ENCODE measurements around the gene UST.
"Not testable (repeated sequence)": the region's sequence is repeated elsewhere in the genome, so short reads cannot be mapped to it uniquely, and the experiment has no call there.

Gene UST

DNA sequence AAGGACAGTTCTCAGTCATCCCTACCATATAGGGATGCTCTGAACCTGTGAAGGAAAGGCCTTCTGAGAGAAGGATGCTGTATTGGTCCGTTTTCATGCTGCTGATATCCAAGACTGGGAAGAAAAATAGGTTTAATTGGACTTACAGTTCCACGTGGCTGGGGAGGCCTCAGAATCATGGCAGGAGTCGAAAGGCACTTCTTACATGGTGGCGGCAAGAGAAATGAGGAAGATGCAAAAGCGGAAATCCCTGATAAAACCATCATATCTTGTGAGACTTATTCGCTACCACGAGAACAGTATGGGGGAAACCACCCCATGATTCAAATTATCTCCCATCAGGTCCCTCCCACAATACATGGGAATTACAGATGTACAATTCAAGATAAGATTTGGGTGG lies 209.3 kb downstream of the UST start:
- DNase-seq, result not testable (repeated sequence)

DNA sequence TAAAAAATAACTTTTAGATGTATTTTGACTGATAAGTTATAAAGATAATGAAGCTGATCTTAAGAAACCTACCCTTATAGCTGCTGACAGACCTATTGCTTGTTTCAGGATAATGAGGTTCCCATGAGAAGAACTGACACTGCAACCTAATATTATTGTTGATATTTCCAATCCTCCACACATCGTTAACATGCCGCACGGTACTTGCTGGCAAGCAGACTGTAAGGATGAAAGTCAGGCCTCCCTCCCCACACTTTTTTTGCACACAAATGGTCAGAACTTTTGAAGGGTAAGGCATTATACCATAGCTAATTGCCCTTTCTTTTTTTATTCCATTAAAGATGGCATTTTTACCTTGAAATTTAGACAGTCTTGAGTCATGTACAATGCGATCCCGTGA lies 210.9 kb downstream of the UST start:
- no peak for DNase-seq

DNA sequence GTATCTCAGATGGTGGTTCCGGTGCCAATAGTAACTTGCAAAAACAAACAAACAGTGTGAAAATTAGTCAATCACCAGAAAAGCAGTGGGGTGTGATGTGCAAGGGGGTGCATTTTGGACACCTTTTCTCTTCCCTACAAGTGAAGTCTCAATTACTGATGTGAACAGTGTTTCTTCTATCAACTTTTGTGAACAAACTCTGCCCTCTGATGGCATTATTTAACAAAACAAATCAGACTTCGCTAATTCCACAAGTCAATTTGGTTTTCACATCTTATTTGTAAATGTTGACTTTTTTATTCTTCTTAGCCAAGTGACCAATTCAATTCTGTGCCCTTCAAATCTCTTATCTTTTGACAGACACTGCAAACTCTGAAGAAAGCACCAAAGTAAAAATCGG lies 212.2 kb downstream of the UST start:
- no peak for DNase-seq

DNA sequence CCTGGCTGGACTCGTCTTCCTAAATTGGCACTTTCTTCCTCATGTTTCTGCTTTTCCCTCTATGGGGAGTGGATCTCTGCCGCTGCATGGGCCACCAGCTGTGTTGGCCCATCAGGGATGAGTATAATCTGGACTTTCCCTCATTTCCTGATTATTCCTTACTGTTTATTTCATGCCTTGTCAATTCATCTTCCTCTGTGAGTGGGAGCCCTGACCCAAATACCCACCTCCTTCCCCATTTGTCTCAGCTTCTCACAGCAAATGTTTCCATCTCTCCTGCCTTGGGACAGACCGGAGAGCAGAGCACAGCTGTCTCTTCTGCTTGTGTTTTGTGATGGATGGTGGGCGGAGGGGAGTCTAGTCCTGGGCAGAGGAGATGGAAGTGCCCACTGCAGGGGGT lies 212.7 kb downstream of the UST start:
- DNase-seq, result no peak

DNA sequence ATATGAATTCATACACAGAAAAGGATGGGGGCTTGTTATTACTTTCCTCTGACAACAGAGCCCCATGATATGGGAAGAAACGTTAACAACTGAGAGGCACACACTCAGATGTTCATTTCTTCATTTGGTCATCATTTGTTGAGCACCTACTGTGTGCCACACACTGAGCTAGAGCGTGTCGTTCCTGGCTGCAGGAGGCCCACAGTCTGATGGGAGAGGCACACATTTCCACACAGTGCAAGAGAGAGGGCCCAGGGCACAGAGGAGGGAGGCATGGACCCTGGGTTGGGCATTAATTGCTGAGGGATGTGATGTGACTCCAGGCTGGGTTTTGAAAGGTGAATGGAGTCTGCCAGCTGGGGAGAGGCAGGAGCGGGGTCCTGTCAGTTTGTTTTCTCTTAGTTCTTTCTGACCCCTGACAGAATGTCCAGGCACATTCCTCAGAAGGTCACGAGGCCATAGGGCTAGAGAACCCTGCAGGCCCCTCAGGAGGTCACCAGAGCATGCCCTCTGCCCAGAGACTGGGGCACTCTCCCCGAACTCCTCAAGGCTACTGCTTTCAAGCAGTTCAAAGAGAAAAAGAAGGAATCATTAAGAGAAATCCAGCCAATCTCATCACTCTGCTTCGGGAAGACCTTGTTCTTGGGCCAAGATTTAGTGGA lies 216.2 kb downstream of the UST start:
- DNase-seq, result no peak

DNA sequence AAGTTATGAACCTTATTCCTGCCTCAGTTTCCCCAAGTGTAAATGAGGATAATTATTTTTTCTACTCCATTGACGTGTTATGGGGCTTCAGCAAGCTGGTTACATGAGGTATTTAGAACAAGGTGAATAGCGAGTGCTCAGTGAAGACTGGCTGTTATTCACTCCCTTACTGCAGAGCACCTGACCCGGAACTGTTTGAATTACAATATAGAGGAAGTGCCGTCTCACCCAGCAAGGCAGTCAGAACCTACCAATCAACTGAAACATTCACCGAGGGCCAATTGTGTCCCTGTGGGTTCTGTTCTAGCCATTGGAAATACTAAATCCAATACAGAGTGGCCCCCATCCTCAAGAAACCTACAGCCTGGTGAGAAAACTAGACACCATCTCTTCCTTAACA lies 216.9 kb downstream of the UST start:
- no peak for DNase-seq

DNA sequence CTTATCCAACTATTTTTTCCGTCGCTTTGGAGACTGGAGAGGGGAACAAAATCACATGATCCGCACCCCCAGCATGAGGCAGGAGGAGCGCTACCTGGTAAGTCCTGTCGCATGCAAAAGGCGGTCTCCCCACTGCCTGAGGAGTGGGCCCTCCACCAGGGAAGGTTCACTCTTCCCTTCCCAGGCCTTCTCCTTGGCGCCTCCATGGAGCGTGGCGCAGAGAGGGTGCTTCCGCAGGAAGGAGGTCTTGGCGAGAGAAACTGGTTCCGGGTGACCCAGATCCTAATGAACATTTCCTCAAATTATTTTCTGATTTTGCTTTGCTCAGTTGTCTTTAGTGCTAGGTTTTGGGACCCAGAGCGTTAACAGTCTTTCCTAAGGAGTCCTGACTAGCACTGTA lies 217.6 kb downstream of the UST start:
- DNase-seq, result no peak

DNA sequence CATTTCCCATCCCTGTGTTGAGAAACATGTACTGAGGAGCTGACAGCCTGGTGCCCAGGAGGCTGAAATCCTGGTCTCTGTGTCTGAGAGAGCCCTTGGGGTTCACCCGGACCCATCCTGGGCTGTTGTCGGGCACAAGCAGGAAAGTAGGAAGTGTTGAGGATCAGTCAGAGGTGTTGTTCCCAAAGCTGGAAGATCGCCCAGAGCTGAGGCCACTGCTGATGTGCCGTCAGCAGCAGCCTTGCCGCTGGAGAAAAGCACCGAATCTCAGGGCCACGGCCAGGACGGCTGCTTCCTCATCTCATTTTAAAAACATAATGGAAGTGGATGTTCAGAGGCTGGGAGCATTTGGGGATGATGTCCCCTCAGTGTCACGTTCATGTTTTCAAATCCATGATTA lies 218.5 kb downstream of the UST start:
- DNase-seq, result no peak

DNA sequence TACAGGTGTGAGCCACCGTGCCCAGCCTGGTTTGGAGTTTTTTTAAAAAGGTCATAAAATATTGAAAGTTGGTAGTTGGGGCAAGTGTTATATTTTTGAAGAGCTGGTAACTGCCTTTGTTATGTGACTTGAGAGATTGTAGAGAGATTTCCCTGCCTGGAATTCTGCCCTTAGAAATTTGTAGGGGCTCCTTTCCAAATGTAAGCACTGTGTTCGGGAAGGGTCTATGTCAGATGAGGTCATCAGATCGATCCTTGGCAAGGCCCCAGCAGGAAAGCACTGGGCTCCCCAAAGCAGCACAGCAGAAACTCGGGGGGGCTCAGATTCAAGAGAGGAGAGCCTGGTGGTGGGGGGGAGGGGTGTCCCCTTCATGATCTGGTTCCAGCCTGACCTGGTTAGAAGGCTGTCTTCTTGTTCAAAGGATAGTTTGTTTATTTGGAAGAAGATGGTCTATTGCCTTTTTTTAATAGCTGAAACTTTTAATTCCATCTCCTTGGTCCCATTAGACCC lies 220.2 kb downstream of the UST start:
- no peak for DNase-seq

DNA sequence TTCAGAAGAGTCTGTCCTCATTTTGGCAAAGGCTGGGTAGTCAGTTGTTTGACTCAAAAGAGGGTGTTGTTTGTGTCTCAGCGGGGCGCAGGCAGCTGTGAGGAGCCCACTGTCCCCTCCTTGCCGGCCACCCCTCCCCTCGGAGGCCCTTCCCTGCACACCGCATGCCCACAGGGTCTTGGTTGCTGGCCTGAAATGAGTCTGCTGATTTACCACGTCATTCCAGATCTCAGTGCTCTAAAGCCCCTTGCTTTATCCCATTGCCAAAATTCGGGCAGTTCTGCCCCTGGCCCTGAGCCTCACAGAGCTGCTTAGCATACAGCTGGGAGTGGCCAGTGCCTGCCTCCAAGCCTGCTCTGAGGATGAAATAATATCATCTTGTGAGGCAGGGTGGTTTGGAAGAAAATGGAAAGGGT lies 220.7 kb downstream of the UST start:
- no peak for DNase-seq

DNA sequence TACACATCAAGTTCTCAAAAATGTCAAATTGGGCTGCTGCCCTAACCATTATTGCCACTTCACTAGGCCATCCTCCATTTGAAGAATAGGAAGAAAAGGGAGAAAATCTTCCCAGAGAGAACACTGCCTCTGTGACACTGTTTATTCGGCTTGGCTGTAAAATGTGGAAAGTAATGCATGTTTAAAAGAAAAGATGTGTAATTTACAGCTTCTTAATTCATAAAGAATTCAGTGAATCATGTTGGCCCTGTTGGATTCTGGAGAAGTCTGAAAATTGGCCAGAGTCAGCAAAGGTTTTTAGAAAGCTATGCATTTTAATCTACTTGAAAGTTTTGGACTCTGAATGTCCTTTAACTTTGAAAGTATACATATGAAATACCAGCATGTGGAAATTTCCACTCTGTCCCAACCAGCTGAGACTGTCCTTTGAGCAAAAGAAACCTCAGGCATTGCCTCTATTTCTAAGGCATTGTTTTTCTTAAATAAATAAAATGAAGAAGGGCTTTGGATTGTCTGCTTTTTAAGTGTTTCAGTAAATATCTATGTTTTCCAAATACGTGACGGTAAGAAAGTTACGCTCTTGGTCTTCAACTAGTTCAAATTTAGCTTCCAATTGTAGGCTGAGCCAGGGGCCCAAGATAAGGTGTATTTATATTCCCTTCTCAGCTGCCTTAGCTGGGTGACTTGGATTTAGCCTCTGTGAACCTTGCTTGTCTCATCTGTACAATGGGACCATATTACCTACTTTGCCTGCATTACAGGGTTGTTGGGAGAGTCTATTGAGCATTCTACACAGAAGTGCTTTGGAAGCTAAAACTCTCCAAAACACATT lies 222.2 kb downstream of the UST start:
- no peak for DNase-seq

DNA sequence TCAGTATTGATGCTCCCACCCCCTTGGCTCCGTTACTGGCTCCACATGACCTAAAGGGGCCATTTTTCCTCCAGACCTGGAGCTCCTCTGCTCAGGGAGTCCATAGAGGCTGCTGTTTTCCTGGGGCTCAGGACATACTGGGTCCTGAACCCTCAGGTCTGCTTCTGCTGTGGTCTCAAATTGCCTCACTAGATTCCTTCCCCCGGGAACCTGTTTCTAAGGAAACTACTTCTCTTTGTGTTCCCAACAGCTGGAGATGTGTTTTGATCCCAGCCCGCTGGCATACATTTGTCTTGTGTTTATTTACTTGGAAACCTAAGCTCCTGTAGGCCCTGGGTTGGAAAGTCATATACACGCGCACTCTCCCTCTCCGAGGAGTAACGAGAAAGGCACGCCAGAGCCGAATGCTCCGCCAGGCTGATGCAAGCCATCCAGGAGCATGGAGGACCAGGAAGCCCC lies 222.8 kb downstream of the UST start:
- DNase-seq, result no peak

DNA sequence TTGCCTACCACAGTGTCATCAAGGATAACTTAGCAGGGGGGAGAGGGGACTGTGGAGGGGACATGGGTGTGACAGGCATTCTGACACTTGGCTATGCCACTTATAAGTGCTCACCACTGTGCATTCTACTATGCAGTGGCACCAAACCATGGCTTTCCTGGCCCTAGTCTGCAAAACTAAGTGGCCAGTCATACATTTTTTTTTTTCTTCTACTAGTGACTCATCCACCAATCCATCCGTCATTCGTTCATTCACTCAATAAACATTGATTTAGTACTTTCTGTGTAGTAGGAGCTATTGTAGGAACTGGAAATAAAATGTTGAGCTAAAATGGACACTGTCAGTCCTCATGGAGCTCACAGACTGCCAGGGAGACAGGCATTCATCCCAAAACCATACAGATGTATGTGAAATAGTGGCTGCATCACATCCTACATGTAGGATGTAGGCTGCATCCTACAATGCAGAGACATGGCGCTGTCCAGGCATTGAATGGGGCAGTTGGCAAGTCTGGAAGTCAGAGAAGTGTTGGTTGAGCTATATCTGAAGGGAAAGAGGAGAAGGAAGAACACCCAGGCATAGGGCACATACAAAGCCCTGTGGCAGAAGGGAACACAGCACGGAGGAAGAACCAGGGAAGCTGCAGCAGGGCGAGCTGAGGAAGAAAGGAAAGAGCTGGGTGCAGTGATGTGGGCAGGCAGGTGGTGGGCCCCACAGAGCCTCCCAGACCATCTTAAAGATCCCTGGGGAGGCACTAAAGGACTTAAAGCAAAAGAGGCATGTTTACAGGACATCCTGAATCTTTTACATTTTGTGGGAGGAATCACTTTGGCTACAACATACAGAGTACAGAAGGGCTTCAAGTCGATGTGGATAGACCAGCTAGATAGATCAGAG lies 224.4 kb downstream of the UST start:
- DNase-seq, result no peak

DNA sequence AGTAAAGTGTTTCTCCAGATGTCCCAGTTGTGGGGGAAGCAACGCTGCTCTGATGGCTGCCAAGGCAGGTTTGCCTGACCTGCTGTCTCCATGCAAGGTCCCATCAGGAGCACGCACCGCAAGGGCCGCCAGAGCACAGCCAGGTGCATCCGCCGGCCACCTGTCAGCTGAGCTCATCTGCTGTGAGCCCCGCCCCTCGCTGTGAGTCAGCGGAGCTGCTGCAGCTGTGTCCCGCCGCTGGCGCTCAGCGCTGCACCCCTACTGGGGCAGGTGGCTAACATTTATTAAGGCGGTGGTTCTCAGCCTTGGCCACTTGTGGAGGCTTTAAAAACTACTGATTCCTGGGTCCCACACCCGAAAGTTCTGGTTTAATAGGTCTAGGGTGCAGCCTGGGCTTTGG lies 225.7 kb downstream of the UST start:
- DNase-seq, result no peak

DNA sequence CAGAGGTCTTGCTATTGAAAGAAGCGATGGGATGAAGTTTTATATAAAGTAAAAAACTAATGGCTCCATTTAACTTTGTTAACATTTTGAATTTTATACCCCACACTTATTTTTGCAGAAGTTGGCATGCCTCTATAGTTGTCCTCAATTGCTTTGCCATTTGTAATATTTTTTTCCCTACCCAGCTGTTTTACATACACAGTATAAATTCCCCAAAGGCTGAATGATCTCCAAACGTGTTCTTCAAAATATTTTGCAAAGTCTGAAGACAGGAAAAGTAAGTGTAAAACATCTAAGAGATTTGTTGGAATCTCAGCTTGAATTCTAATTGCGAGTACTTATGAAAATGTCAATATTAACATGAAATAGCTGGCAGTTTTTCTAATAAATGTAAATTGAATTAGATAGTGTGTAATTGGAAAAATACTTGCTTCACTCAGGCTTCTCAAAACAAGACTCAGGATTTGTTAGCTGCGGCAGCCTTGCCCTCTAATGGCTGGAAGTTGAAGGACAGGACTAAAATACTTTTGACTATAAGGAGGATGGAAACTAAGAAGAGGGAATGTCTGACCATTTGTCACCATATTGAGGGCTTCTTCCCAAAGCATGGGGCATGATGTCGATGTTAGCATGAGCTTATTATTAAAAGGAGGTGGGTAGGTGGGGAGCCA lies 226.8 kb downstream of the UST start:
- DNase-seq, result no peak

DNA sequence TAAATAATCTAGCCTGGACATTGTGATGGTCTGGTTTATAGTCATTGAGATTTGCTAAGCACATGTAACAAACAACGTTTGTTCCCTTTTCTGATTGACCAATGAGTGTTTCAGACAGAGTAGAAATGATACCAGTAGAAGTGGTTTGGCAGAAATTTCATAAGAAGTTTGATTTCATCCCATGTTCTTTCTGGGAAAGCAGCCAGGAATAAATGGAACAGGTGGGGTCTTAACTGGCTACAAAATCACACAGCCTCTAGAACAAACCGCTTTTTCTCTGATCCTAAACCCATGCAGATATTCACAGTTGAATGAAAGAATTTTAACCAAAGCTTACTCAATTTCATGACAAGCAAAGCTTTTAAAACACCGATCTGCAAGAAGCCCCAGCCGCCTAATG lies 227.5 kb downstream of the UST start:
- no peak for DNase-seq

DNA sequence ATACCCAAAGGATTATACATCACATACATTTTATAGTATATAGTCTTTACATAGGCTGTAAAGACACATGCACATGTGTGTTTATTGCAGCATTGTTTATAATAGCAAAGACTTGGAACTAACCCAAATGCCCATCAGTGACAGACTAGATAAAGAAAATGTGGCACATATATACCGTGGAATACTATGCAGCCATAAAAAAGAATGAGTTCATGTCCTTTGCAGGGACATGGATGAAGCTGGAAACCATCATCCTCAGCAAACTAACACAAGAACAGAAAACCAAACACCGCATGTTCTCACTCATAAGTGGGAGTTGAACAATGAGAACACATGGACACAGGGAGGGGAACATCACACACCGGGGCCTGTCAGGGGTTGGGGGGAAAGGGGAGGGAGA lies 231.5 kb downstream of the UST start:
- DNase-seq, result not testable (repeated sequence)

DNA sequence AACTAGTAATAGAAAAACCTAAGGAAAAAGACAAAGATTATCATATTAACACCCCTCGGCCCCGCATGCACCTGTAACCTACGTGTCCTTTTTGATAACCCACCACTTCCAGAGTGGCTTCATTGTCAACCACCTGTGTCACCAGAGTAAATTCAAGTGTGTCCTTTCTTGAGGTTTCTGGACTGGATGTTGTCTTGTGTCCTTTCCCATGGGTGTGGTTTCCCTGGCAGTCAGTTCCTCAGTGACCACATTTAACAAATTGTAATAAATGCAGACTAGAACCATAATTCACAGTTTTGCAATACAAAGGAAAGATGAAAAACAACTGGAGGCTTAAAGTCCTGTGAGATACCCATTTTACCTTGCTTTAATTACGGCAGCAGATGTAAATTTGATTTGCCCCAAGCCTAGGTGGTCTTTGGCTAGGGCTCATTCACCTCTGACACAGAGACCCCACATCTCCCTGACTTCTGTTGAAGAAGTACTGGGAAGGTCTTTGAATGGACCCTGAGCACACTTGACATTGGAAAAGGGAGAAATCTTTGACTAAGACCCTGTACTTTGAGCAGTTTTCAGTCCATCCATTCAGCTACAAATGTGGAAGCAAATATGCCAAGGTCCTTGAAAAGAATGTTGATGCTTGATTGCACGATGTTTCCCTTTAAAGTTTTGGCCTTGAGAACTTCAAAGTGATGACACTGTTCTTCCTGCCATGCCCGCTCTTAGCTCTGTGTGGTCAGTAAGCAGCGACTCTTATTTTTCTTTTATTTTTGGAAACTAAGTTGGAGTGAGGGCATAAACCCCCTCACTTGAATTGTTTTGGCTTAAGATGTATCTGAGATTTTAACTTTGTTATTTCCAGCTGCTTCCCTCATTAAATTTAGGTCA lies 232.4 kb downstream of the UST start:
- DNase-seq, result no peak

DNA sequence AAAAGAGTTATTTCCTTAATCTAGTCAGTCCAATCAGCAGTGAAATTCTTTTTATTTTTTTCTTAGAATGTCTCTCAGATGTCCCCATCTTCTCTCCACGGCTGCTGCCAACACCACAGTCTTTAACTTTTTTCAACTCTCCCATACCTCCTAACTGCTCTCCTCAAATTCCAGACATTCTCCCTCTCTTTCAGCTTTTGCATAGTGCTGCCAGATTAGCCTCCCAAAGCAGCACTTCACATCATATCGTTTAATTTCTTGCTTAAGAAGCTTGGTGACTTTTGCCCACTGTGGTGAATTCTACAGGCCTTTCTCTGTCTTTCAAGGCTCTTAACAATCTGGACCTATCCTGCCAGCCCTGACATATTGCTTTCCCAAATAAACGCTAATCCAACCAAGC lies 233.4 kb downstream of the UST start:
- DNase-seq, result no peak

DNA sequence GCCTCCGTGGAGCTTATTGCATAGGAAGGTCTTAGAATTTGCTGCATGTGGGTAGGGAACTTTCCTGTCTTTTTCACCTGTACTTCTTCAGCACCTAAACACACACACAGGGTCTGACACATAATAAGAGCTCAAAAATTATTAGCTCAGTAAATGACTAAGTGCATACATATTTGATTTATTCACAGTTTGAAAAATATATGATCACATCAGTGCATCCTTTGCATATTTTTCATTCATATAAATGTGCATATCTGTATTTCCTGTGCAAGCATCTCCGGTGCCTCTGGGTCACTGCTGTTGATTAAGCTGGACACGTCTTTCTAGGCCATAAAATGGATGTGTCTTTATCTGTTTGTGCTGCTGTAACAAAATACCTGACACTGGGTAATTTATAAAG lies 234.7 kb downstream of the UST start:
- DNase-seq, result no peak

DNA sequence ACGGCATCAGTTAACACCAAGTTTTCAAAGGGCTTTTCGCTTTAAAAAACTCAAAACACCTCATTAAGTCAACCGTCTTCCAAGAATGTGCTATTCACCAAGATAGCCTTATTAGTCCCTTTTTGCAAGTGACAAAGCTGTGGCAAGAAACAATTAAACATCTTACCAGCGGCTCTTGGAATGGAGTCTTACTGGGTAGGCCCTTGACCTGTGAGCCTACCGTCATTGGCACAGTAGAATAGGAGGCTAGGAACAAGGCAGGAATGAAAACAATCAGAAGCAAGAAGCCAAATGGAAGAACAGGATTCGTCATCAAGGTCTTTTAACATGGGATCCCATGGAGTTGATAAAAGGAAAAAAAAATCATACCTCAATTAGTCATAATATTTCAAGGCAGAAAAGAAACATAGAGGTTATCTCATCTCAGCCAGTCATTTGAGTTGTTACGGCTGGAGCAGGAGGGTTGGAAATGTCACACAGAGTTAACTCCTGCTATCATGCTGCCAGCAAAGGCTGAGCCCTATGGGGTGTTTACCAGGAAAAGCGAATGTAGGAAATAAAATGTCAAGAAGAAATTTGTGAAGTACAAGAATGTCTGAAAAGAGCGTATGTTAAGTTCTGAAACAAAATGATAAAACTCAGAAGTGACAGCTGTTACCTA lies 236.4 kb downstream of the UST start:
- no peak for DNase-seq
